Upper lobe of left lung (tissue), 4 donors: Measurements from ENCODE around the gene PHGDH.

Experiments
- EP300 ChIP-seq, 4 donors: sonication (generic); formaldehyde crosslinking; IDR thresholded peaks; one replicate each; pipeline ENCODE4 v1.5.1; 2017; ENCODE audit warnings: antibody characterized with exemption in 4 of 4, control low read depth in 2 of 4
- POLR2A ChIP-seq, 4 donors: fragments of 450-650 bp; IDR thresholded peaks; one replicate each; pipeline ENCODE4 v1.5.1; 2016 to 2017; ENCODE audit warnings: antibody characterized with exemption in 4 of 4, mild to moderate bottlenecking in 2 of 4
- POLR2AphosphoS5 ChIP-seq, 2 donors: sonication (generic); formaldehyde crosslinking; IDR thresholded peaks; one replicate each; pipeline ENCODE4 v1.5.1; 2017; ENCODE audit warnings: antibody characterized with exemption in 2 of 2
- TF ChIP-seq, protein P1 (sequence below), 6 experiments: fragments of 450-650 bp in 4 of 6; fragments of 200-600 bp in 2 of 6; sonication (generic) in 2 of 6; IDR thresholded peaks; one replicate each; pipeline ENCODE4 v1.5.1; 2016 to 2019; ENCODE audit warnings: antibody characterized with exemption in 6 of 6

DNA sequence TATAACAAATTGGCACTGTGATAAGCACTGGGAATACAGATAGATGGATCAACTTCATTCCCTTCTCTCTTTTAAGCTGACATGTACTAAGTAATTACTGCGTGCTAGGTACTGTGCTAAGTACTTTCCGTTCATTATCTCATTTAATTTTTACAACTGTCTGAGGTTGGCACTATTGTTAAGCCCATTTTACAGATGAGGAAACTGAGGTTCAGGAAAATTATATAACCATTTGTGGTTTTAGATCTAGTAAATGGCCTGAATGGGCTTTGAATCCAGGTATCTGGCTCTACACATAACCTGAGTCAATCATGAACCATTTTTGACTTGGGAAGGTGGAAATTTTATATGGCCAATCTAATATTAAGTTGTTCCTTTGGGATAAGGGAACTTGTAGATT is 60.6 kb downstream of the PHGDH start:
- TF ChIP-seq, protein P1, sequence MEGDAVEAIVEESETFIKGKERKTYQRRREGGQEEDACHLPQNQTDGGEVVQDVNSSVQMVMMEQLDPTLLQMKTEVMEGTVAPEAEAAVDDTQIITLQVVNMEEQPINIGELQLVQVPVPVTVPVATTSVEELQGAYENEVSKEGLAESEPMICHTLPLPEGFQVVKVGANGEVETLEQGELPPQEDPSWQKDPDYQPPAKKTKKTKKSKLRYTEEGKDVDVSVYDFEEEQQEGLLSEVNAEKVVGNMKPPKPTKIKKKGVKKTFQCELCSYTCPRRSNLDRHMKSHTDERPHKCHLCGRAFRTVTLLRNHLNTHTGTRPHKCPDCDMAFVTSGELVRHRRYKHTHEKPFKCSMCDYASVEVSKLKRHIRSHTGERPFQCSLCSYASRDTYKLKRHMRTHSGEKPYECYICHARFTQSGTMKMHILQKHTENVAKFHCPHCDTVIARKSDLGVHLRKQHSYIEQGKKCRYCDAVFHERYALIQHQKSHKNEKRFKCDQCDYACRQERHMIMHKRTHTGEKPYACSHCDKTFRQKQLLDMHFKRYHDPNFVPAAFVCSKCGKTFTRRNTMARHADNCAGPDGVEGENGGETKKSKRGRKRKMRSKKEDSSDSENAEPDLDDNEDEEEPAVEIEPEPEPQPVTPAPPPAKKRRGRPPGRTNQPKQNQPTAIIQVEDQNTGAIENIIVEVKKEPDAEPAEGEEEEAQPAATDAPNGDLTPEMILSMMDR (IDR thresholded peaks at IDR 0.05), result no peak
- no peak for TF ChIP-seq POLR2A (IDR thresholded peaks at IDR 0.05)
- no peak for TF ChIP-seq POLR2AphosphoS5 (IDR thresholded peaks at IDR 0.05)
- TF ChIP-seq EP300 (IDR thresholded peaks at IDR 0.05), result no peak
